Lower leg skin (tissue), 4 donors: ENCODE data around the gene MAGT1. TPM values are rescaled to one million over a fixed set of nuclear protein-coding genes. Genes with fewer than 3 reads are reported as not detected.

Experiments used
- DNase-seq, 2 donors: peaks; one replicate each; pipeline ENCODE4 v3.0.0-alpha.2; 2019; ENCODE audit warnings: low spot score in 2 of 2
- H3K4me3 ChIP-seq: fragments of 200-600 bp; sonication (generic); 2 replicates; pipeline ENCODE4 v1.5.1; 2017; ENCODE audit warnings: mild to moderate bottlenecking, low read depth; ENCODE audit not compliant: poor library complexity, severe bottlenecking
- POLR2A ChIP-seq, 2 donors: fragments of 450-650 bp; IDR thresholded peaks; one replicate each; pipeline ENCODE4 v1.6.1; 2016 to 2017; ENCODE audit warnings: antibody characterized with exemption in 2 of 2, mild to moderate bottlenecking in 1 of 2, moderate library complexity in 1 of 2
- WGBS, 2 donors: methylation state at CpG; one replicate each; pipeline ENCODE4 v1.1.5; 2018; 5-methylcytosine and 5-hydroxymethylcytosine counted together
- intact Hi-C: fragments of 100-400 bp; cut with DNase I; formaldehyde crosslinking; loops from one replicate; pipeline ENCODE4 v1.15.0; 2023; ENCODE audit warnings: low total_unique reads
- total RNA-seq, 4 donors: library from RNA; depleted of rRNA; stranded (reverse); fragments of >200 nt; gene quantifications; one replicate each; pipeline ENCODE4 v1.1.0, GENCODE V29; 2016
- TF ChIP-seq, protein P1 (sequence below), 3 donors: fragments of 450-650 bp; IDR thresholded peaks; one replicate each; pipeline ENCODE4 v1.5.1; 2016; ENCODE audit warnings: antibody characterized with exemption in 3 of 3, mild to moderate bottlenecking in 3 of 3, moderate library complexity in 2 of 3

The MAGT1 gene
- total RNA-seq, 4 donors from 2014 or later, result 20.5 to 52.8 (median 34.4) TPM

DNA sequence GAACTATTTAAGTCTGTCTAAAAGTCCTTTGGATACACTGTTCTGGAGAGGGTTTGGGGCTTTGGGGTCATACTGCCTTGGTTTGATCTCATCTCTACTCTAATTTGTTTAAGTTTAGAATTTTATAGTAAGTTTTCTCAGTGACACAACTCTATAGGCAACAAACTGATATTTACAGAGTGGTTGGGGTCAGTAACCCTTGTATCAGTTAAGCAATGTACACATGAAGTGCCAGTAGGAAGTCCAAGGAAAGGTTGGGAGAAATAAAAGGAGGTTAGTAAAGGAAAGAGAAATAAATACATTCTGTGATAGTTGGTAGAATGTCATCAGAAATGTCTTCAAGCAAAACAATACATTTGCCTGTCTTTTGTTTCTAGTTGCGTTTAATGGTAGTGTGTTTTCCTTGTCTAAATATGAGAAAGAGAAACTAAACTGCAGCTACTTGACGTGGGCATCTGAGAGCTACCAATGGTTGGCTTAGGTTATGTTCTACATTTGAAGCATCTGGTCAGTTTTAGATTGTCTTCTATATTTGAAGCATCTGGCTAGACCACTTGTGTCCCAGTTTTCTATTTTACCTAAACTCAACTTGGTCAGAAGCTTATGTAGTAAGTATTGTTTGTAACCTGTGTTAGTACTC, 22.2 kb upstream of the MAGT1 start:
- H3K4me3 ChIP-seq, result no peak overlapping the region
- intact Hi-C loops, result no loop called here
- no peak for DNase-seq
- 47 to 54% methylated on average over 2 of the region's 2 CpGs for WGBS, 2 donors
- TF ChIP-seq, protein P1, sequence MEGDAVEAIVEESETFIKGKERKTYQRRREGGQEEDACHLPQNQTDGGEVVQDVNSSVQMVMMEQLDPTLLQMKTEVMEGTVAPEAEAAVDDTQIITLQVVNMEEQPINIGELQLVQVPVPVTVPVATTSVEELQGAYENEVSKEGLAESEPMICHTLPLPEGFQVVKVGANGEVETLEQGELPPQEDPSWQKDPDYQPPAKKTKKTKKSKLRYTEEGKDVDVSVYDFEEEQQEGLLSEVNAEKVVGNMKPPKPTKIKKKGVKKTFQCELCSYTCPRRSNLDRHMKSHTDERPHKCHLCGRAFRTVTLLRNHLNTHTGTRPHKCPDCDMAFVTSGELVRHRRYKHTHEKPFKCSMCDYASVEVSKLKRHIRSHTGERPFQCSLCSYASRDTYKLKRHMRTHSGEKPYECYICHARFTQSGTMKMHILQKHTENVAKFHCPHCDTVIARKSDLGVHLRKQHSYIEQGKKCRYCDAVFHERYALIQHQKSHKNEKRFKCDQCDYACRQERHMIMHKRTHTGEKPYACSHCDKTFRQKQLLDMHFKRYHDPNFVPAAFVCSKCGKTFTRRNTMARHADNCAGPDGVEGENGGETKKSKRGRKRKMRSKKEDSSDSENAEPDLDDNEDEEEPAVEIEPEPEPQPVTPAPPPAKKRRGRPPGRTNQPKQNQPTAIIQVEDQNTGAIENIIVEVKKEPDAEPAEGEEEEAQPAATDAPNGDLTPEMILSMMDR (IDR thresholded peaks at IDR 0.05), result no peak

DNA sequence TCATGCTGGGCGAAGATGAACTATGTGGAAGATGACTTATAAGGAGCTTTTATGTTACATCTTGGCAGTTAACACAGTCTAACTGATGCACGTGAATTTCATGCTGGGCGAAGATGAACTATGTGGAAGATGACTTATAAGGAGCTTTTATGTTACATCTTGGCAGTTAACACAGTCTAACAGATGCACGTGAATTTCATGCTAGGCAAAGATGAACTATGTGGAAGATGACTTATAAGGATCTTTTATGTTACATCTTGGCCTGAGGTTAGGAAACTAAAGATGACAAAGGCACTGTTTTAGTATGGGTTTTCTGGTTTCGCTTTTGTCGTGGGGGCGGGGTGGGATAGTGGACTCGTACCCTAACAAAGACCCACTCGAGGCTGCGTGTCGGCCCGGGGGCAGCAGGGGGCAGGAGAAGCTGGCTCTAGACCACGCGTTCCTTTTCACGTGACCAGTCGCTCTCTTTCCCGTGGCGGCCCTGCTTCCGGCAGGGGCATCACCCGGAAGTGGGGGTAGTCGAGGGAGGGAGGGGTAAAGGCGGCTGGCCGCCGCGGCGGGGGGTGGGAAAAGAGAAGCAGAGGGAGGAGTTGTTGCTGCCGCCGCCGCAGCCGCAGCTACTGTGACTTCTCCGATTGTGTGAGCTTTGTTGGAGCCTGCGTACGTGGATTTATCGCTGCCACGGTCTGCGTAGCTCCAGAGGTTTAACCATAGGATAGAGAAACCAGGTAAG, 15.0 kb upstream of the MAGT1 start, which contains the start of gene ATP7A:
TSS of gene ATP7A (plus strand) at position 586 of the 733 bp plus-strand sequence. CDS start 60,949 bp downstream, outside the sequence.
- peak within 1 kb of the TSS; percentile 25 for H3K4me3 ChIP-seq
- TF ChIP-seq POLR2A (IDR thresholded peaks at IDR 0.05), result no peak
- TF ChIP-seq, protein P1 (IDR thresholded peaks at IDR 0.05), result no peak
- intact Hi-C loops, result no loop called here
- peak; percentile 85 to 96 for DNase-seq
- WGBS, 2 donors, result 4 to 31% methylated on average over 18 to 35 of the region's 36 CpGs

DNA sequence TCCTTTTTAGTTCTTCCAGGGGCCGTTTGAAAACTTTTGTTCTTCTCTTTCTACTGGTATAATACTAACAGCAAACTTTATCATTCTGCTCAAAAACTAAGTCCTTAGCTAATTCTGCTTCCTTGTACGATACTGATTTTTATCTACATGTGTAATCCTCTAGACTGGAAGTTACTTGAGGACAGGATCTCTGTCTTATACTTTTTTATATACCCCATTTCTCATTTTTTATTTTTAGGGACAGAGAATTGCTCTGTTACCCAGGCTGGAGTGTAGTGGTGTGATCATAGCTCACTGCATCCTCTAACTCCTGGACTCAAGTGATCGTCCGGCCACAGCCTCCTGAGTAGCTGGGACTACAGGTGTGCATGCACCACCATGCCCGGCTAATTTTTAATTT, 6.3 kb upstream of the MAGT1 start:
- H3K4me3 ChIP-seq, result no peak overlapping the region
- no peak for DNase-seq
- TF ChIP-seq, protein P1 (IDR thresholded peaks at IDR 0.05), result no peak
- TF ChIP-seq POLR2A (IDR thresholded peaks at IDR 0.05), result no peak
- intact Hi-C loops, result no loop called here
- 83 to 90% methylated on average over 5 of the region's 5 CpGs for WGBS, 2 donors

DNA sequence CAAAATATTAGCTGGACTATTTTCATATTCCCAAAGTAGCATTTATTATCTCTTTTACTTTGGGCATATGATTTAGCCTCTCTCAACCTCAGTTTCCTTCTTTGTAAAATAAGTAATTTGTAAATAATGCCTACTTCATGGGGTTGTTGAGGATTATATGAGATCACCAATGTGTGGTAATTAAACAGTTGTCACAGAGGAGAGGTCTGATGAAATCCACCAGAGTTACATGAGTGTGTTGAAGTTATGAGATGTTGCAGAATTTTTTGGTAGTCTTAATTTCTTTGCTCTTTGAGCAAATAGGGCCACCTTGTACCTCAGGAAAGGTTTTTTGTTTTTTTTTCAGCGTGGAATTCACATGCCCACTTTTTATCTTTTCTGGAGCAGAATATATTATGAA, 5.5 kb upstream of the MAGT1 start:
- DNase-seq, result no peak
- H3K4me3 ChIP-seq, result no peak overlapping the region
- intact Hi-C loops, result no loop called here
- 82 to 100% methylated on average over 1 of the region's 1 CpG for WGBS, 2 donors
- TF ChIP-seq, protein P1 (IDR thresholded peaks at IDR 0.05), result no peak
- no peak for TF ChIP-seq POLR2A (IDR thresholded peaks at IDR 0.05)

DNA sequence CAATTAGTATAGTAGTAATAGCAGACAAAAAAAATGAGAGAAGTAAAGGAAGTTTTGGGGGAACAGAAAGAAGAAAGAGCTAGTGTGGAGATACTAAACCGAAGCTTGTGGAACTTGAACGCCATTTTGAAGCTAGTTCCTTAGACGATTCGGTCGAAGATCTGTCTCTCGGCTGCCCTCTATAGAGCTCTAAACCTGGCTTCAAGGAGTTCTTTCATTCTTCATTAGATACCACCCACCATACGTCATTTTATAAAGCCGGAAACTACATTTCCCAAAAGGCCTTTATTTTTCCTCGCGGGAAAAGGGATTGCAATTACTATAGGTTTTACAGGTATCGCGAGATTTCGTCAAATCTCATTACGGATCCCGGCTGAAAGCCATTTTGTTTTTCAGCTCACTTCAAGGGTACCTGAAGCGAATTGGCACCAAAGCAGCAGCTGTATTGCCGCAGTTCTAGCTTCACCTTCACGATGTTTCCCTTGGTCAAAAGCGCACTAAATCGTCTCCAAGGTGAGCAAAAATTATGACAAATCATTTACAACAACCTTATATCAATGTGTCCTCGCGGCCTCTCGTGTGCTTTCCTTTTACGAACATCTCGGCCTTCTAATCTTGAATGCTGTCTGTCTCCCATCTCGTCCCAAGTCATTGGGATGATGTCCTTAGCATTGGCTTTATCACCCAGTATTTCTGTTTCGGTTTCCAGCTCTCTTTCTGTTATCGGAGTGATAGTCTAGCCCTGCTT, 4.0 kb upstream of the MAGT1 start, which contains the start of gene COX7B:
TSS of gene COX7B (plus strand) at position 388 of the 748 bp plus-strand sequence. CDS start at position 474, 86 bp downstream.
- no peak for TF ChIP-seq POLR2A (IDR thresholded peaks at IDR 0.05)
- TF ChIP-seq, protein P1 (IDR thresholded peaks at IDR 0.05), result no peak
- H3K4me3 ChIP-seq, result peak within 1 kb of the TSS; percentile 35
- intact Hi-C loops, result no loop called here
- DNase-seq, result peak; percentile 84 to 88
- WGBS, 2 donors, result 0 to 40% methylated on average over 28 of the region's 28 CpGs
